Body of pancreas (tissue), 4 donors: Measurements from ENCODE around the gene METTL3.

ENCODE experiments used
- CTCF ChIP-seq, 7 experiments: fragments of 450-650 bp in 4 of 7; fragments of 200-600 bp in 3 of 7; sonication (generic) in 3 of 7; IDR thresholded peaks; one replicate each; pipeline ENCODE4 v1.5.1; 2016 to 2019; ENCODE audit warnings: antibody characterized with exemption in 7 of 7
- POLR2A ChIP-seq, 3 donors: fragments of 450-650 bp; IDR thresholded peaks; one replicate each; pipeline ENCODE4 v1.6.1; 2016; ENCODE audit warnings: antibody characterized with exemption in 3 of 3, mild to moderate bottlenecking in 2 of 3

DNA sequence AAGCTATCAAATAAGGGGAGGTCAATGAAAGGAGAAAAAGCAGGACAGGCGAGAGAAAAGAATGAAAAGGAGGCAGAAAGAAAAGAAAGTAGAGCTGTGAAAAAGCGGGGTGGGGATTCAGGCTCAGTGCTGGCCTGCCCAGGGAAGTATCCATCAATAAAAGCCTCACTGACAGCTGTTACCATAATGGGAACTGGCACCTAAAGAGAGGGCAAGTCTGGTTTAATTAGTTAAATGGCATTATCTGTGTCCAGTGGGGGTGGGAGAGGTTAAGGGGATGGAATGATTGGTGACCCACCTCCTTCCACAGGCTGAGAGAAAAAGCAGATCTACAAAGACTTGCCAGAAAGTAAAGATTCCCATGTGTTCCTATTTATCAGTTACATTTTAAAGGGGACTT, 7.6 kb upstream of the METTL3 start:
- TF ChIP-seq CTCF (IDR thresholded peaks at IDR 0.05): no peak
- TF ChIP-seq POLR2A (IDR thresholded peaks at IDR 0.05): no peak
